Activated naive CD8-positive, alpha-beta T cell treated with anti-CD3 and anti-CD28 coated beads, Interleukin-2, amount 50 U/mL, for 24 hours (primary cell): ENCODE data around the gene TMEM50A.
A peak's percentile ranks its signal among the peaks of the same experiment; 100 is the strongest.
"Not testable (repeated sequence)": the region's sequence is repeated elsewhere in the genome, so short reads cannot be mapped to it uniquely, and the experiment has no call there.

ENCODE experiments used
- ATAC-seq: fragments of 150-1000 bp; cut with Tn5 transposase; one replicate; pipeline ENCODE4 v1.10.0; 2021
- DNase-seq: peaks from one replicate; pipeline ENCODE4 v3.0.0; 2021
- H3K27ac Mint-ChIP-seq: one replicate; pipeline ENCODE4 v1.8.0; 2021; ENCODE audit warnings: mild to moderate bottlenecking, mixed read lengths
- H3K27me3 Mint-ChIP-seq: one replicate; pipeline ENCODE4 v1.8.0; 2021; ENCODE audit warnings: mixed read lengths
- H3K36me3 Mint-ChIP-seq: one replicate; pipeline ENCODE4 v1.8.0; 2021; ENCODE audit warnings: low read depth, mixed read lengths
- H3K4me1 Mint-ChIP-seq: one replicate; pipeline ENCODE4 v1.8.0; 2021; ENCODE audit warnings: mixed read lengths
- H3K4me3 Mint-ChIP-seq: one replicate; pipeline ENCODE4 v1.8.0; 2021; ENCODE audit warnings: mild to moderate bottlenecking, moderate library complexity, mixed read lengths
- H3K9me3 Mint-ChIP-seq: one replicate; pipeline ENCODE4 v1.8.0; 2021; ENCODE audit warnings: mixed read lengths

Gene TMEM50A

GRCh38 chr1:25389721-25390120 lies 51.6 kb downstream of the TMEM50A start:
- not testable (repeated sequence) for H3K4me3 Mint-ChIP-seq, H3K4me1 Mint-ChIP-seq, H3K9me3 Mint-ChIP-seq, ATAC-seq, H3K27ac Mint-ChIP-seq, DNase-seq, H3K27me3 Mint-ChIP-seq, H3K36me3 Mint-ChIP-seq

- Mint-ChIP-seq H3K27me3 (peaks cover 3% of the 10 kb centered on the region), H3K9me3 (no peaks in the 10 kb centered on the region), H3K4me3 (no peak overlapping the region), H3K4me1 (no peaks in the 10 kb centered on the region), H3K36me3 (no peaks in the 10 kb centered on the region), H3K27ac (no peak overlapping the region)
- no peak for ATAC-seq
- no peak for DNase-seq
These were observed 54.7 kb downstream of the TMEM50A start for GRCh38 chr1:25392841-25393240.

- not testable (repeated sequence) for ATAC-seq, H3K36me3 Mint-ChIP-seq, H3K27me3 Mint-ChIP-seq, H3K4me1 Mint-ChIP-seq, H3K4me3 Mint-ChIP-seq, H3K9me3 Mint-ChIP-seq, DNase-seq, H3K27ac Mint-ChIP-seq
These were observed 59.4 kb downstream of the TMEM50A start for GRCh38 chr1:25397549-25397948.

GRCh38 chr1:25398079-25398478 lies 59.9 kb downstream of the TMEM50A start:
- ATAC-seq, H3K27ac Mint-ChIP-seq: not testable (repeated sequence)

GRCh38 chr1:25402947-25403803 lies 65.0 kb downstream of the TMEM50A start:
- not testable (repeated sequence) for H3K27ac Mint-ChIP-seq, H3K4me1 Mint-ChIP-seq, H3K27me3 Mint-ChIP-seq, H3K36me3 Mint-ChIP-seq, H3K9me3 Mint-ChIP-seq, H3K4me3 Mint-ChIP-seq
- ATAC-seq (peak; percentile 65), DNase-seq (peak; percentile 7)

More at GRCh38 chr1:25398079-25398478, 59.9 kb downstream of the TMEM50A start:
- H3K36me3 Mint-ChIP-seq, H3K9me3 Mint-ChIP-seq, H3K4me3 Mint-ChIP-seq, DNase-seq, H3K4me1 Mint-ChIP-seq, H3K27me3 Mint-ChIP-seq: not testable (repeated sequence)

DNA sequence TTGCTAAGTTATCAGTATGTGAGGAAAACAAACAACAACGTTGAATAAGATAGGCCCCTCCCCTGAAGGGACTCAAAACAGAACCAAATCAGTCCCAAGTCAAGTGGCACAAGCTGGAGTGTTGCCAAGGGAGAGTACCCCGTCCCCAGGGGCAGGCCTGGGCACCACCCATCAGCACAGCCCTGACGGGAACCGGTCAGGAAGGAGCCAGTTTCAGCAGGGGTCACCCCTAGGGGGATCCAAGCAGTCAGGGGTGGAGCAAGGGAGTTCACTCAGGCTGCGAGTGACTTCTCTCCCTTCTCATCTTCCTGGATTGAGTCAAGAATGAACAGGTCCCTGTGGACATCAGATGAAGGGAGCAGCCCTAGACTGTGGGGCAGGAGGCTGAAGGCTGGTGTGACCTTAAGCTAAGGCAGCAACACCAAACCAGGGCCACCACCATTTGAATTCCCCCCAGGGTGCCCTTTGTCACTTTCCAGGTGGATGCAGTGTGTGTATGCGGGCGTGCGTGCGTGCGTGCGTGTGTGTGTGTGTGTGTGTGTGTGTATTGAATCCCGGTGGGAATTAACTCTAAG lies 67.7 kb downstream of the TMEM50A start:
- H3K4me3 Mint-ChIP-seq, H3K4me1 Mint-ChIP-seq, H3K36me3 Mint-ChIP-seq, H3K9me3 Mint-ChIP-seq, DNase-seq, H3K27ac Mint-ChIP-seq, H3K27me3 Mint-ChIP-seq: not testable (repeated sequence)
- ATAC-seq: peak; percentile 36

- not testable (repeated sequence) for ATAC-seq, H3K4me3 Mint-ChIP-seq, H3K9me3 Mint-ChIP-seq, H3K4me1 Mint-ChIP-seq, H3K27ac Mint-ChIP-seq, H3K36me3 Mint-ChIP-seq, DNase-seq, H3K27me3 Mint-ChIP-seq
These were observed 71.7 kb downstream of the TMEM50A start for GRCh38 chr1:25409641-25410427.
